Activated CD4-positive, alpha-beta T cell treated with anti-CD3 and anti-CD28 coated beads for 48 hours (primary cell): ENCODE data around the gene CABCOCO1.
"Not testable (repeated sequence)": the region's sequence is repeated elsewhere in the genome, so short reads cannot be mapped to it uniquely, and the experiment has no call there.

Experiments
- DNase-seq: peaks from one replicate; pipeline ENCODE4 v3.0.0-alpha.2; 2020

The CABCOCO1 gene

DNA sequence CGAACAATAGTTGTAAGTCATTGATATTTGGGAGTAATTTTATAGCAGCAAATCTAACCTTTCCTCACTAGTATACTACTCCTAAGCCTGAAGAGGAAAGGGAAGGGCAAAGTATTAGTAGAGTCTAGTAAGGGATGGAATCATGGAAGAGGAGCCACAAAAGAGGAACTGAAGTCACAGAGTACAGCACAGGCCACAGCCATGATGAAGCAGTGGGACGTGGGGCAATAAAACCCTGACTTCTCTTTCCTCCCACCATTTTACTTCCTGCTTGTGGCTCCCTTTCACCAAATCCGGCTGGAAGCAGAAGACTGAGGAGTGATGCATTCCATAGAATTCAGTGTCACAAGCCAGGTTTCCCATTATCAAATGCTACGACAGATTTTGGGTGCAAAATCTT lies 58.7 kb downstream of the CABCOCO1 start:
- no peak for DNase-seq

DNA sequence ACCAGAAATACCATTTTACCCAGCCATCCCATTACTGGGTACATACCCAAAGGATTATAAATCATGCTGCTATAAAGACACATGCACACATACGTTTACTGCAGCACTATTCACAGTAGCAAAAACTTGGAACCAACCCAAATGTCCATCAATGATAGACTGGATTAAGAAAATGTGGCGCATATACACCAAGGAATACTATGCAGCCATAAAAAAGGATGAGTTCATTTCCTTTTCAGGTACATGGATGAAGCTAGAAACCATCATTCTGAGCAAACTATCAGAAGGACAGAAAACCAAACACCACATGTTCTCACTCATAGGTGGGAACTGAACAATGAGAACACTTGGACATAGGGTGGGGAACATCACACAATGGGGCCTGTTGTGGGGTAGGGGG lies 62.5 kb downstream of the CABCOCO1 start:
- not testable (repeated sequence) for DNase-seq

DNA sequence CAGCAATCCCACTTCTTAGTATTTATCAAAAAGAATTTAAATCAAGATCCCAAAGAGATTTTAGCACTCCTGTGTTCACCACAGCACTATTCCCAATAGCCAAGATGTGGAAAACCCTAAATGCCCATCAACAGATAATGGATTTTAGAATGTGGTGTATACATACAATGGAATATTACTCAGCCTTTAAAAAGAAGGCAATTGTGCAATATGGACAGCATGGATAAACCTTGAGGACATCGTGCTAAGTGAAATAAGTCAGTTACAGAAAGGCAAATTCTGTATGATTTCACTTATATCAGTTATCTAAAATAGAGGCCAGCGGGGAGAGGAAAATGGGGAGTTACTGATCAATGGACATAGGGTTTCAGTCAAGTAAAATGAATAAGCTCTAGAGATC lies 66.9 kb downstream of the CABCOCO1 start:
- DNase-seq, result no peak

DNA sequence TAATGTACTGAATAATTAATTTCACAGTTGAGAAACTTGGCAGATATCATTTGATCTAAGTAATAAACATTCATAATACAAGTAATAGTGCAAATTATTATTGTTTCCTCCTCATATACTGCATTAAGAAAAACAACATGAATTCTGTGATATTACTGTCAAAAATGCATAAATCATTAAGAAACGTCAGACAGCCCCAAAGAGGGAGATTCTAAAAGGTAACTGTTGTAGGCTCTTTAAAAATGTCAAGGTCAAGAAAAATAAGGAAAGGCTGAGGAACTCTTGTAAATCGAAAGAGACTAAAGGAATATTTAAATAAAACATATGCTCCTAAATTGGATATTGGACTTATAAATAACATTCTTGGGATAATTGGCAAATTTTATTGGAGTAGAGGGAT lies 67.9 kb downstream of the CABCOCO1 start:
- no peak for DNase-seq

DNA sequence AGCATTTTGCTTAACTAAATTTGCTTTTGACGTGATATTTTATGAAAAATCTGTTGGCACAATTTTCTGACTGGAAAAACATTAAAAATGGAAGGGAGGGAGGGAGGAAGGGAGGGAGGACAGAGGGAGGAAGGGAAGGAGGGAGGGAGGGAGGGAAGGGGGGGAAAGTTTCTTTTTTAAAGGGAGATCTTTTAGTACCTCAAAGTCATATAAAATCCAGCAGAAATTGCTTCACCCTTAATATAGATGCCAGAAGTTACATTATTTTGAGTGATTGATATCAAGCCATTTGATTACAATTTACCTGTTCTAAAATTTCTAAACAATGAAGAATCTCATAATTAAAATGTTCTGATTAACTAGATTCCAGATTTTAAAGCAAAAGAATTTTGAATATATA lies 68.9 kb downstream of the CABCOCO1 start:
- no peak for DNase-seq

DNA sequence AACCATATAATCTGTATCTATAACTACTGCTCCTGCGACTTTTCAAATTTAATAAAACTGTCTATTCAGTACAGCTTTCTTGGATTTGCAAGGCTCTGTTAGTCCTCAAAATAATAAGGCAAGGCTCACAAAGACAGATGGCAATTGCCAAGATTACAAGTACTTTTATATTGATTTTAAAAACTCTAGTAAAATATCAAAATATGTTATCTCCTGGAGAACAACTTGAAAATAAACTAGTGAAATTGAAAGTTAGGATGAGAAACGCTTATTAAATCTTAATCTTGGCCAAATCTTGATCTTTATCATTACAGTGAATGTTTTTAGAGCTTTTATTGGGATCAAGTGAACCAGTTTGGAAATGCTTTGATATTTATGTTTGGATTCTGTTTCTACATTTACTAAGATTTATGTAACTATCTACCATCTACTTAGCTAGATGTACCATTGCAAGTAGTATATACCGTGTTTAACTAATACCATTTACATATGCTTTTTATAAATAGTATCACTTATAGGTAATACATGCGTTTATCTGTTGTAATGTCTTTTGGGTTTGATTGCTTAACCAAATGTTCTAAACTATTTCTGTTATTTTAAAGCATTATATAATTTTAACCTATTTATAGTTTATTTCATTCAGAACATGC lies 70.0 kb downstream of the CABCOCO1 start:
- no peak for DNase-seq

DNA sequence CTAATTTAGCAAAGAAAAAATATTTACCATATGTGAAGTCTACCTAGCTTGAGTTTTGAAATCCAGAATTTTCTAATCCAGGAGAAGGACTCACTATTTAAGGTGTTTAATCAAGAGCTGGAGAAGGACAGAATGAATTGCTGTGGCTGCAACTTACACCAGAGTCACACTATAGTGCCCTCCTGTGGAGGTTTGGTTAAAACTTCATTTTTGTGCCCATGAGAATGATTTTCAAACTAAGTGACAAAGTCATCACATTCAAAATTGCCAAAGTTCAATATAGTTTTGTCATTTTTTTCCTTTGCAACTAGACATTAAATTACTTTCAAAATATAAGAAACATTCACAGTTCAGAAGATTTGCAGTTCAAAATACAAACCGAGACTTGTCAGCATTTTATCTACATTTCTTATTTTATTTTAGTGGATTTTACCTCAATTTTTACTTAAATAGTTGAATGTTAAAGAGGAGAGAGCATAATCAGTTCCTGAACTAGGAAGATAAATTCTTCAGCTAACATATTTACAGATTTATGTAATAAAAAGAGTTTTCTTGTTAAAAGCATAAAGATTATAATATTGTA lies 70.7 kb downstream of the CABCOCO1 start:
- peak; percentile 10 for DNase-seq

DNA sequence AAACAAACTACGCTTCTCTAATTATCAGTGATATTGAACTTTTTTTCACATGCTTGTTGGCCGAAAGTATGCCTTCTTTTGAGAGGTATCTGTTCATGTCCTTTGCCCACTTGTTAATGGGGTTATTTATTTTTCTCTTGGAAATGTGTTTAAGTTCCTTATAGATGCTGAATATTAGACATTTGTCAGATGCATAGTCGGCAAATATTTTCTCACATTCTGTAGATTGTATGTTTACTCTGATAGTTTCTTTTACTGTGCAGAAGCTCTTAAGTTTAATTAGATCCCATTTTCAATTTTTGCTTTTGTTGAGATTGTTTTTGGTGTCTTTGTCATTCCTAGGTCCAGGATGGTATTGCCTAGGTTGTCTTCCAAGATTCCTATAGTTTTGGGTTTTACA lies 73.2 kb downstream of the CABCOCO1 start:
- DNase-seq, result no peak

DNA sequence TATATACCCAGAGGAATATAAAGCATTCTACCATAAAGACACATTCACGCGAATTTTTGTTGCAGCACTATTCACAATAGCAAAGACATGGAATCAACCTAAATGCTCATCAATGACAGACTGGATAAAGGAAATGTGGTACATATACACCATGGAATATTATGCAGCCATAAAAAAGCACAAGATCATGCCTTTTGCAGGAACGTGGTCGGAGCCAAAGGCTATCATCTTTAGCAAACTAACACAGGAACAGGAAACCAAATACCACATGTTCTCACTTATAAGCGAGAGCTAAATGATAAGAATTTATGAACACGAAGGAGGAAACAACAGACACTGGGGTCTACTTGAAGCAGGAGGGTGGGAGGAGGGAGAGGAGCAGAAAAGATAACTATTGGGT lies 74.7 kb downstream of the CABCOCO1 start:
- DNase-seq, result not testable (repeated sequence)

DNA sequence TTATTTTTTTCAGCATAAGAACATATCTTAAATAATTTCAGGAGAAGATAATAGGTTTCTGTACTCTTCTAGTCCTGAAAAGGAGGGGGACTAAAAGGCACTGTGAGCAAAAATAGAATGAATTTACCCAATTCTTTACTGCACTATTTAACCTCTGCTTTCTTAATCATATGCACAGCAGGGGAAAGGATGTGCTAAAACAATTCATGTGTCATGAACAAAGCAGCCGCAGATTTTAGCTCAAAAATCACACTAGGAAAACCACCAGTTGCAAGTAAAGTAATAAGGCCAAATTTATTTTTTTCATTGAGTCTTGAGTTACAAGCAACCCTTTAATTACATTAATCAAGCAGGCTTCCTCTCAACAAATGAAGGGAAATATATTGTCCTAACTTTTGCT lies 80.1 kb downstream of the CABCOCO1 start:
- DNase-seq, result no peak

DNA sequence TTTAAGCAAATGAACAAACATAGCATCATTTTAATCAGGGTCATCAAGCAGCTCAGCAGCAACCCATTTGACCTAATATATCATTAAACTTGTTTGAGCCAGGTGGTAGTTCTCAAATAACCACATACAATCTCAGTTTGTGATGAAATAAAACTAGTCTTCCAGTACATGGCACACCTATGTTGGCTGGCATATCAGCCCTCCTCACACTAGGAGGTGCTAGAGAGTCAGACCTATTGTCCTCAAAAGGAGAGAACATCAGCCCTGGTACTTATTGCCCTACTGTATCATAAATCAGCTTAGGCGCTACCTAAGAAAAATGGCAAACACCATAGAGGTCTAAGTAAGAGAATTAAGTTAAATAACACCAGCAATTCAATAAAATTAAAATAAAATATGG lies 81.7 kb downstream of the CABCOCO1 start:
- DNase-seq, result peak; percentile 32

DNA sequence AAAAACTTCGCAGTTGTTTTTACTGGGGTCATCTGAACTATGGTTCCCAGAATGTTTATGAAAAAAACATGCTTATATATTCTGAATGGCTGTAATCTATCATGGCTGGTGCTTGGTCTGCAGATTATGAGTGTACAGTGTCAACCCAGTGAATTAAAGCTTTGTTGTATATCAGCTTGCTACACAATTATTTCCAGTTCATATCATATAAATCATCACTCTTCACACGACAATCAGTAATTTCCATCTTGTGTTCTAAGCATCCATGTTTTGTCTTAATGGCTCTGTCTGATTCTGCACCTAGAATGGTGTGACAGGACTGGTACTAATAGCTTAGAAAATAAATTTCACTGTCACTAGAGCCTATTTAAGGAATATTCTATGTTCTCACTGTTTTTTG lies 83.6 kb downstream of the CABCOCO1 start:
- DNase-seq, result no peak

DNA sequence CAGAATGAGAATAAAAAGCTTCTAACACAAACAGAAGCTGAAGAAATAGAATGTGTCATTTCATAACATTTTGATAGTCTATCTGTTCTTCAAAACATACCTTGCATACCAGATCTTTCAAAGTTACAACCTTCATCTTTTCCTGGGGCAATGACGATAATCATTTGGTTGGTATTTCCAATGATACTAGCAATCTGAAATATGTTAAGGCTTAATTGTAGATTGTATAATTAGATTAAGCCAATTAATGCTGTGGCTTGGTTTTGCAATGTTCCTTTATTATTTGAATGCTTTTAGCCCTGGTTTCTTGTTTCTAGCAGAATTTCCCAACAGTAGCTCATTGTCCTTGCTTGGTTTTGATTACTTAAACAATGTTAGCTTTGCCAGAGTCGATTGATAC lies 84.6 kb downstream of the CABCOCO1 start:
- no peak for DNase-seq

DNA sequence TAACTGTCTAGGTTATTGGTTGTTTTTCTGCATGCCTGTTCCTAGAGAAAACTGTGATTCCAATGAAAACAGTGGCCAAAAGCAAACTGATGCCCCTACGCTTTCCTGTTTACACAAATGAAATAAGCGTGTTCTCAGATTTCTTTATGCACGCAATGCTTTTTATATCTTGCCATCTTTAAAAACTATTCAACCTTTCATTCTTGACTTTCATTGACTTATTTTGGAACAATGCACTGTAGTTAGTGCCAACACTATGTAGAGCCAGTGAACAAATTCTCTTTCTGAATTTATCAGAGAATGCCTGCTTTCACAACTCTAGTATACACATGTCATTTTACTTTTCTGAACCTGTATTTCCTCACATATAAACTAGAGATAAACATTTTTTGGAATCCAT lies 86.6 kb downstream of the CABCOCO1 start:
- DNase-seq, result no peak

DNA sequence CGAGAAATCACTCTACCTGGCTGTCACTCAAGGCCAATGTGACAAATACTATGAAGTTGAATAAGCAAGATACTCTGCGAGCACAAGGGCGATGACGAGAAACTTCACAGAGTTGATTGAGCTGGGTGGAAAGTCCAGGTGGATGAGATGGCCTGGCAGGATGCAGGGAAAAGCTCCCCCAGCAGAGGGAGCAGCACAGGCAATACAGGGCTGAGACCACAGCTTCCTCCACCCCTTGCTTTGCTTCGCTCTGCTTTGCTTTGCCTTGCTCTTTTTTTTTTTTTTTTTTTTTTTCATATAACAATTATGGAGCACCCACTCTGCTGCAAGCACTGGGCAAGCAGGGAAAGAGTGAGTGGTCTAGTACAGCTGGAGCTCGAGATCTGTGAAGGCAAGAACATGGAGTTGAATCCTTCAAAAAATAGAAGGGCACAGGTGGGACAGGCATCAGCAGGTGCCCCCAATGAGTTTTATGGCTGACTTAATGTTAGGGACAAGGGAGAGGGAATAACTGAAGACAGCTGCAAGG lies 88.3 kb downstream of the CABCOCO1 start:
- peak; percentile 84 for DNase-seq

DNA sequence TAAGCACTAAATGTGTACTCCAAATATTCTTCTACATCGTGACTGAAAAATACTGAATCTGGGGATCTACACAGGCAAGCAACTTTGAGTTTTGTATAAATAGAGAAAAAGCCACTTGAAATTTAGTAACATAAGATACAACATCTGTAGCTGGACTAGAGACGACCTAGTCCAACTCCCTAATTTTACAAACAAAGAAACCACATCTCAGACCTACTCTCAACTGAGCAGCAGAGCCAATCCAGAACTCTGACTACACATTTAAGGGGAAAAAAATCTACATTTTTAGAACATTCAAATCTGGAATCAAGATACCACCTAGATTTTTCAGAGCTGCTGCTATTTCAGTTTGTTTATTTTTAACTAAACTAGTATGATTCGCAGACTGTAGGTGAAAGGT lies 88.9 kb downstream of the CABCOCO1 start:
- DNase-seq, result no peak

DNA sequence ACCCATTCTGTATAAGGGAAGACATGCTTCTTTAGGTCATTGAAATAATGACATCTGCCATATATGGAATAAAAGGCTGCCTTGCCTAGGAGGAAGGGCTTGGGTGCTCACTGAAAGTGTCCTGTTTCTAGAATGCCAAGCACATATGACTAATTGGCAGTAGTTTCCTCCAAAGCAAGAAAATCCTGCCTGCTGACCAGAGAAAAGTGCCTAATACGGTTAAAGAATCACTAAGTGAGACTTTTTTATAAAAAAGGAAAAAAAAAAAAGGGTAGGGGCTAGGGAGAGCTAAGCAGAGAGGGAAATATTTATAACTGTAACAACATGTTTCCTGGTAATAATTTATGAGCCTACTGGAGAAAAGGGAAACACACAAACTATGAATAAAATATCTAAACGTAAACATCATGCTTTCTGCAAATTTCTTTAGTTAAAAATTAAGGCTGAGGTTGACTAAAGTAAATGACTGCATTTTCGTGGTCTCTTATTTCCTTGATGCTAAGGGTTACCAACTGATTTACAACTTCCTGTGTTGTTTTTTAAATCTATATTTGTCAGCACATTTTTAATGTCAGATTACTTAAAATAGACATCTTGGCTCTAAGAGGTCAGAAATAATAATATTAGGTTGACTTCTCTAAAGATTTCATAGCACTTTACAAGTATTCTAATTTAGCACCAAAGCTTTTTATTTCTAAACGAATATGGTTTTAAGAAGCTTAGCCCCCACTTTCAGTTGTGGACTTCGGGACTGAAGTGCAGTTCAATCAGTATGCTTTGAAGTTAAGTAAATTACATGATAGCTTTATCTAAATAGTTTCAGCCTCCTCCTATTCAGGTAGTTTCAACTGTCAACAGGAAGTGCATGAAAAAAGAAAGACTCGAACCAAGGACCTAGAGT lies 89.6 kb downstream of the CABCOCO1 start:
- no peak for DNase-seq

DNA sequence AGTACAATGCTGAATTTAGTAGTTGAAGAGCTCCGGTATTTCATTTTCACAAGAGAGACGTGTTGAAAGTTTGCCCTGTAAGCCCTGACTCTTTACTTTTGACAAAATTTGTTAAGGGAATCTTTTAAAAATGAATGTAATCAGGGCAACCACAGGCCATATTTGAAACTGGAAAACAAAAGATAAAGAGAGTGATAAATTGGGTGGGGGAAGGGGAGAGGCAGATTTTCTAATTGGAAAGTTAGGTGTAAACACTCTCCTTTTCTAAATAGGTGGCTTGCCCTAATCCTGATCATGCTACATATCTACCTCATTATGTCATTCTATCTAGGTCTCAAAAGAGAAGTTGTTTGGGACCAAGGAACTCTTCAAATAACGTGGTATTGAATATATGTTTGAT lies 90.7 kb downstream of the CABCOCO1 start:
- no peak for DNase-seq

DNA sequence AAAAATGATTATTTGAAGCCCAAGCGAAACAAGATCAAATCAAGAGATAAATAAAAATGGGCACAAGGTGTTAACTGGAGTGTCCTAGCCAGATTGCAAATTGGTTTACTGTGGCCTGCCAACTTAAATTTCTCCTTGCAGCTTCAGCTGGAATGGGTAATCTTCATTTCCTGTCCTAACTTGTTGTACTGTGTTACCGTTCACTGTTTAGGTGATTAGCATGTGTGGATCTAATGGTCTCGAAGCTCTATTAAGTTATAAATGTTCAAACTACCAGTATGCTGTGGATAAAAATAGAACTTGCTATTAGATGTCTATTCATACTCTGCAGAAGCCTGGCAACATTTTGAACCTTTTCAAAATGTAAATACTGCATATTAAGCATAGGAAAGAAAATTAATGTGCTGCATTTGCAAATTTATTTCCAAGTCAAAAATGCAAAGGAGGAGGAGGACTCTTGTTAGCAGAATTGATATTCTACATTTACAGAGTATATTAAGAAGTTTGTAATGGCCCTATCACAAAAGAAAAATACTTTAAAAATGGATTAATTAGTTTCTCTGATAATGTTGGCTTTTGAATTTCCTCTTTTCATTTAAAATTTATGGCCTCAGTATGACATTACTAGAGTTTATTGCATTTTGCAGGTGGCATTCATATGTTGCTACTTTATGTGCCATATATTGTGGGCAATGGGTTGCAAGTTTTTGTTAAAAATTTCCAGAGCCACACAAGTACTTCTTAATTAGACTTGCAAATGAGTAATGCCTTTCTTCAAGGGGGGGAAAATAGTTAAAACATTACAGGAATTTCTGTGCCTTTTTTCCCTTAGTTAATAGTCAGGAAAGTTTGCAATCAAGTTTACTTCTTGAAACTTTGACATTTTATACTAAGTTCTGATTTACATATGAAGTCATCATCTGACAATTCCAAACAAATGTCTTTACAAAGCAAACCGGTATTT lies 92.1 kb downstream of the CABCOCO1 start:
- DNase-seq, result no peak

DNA sequence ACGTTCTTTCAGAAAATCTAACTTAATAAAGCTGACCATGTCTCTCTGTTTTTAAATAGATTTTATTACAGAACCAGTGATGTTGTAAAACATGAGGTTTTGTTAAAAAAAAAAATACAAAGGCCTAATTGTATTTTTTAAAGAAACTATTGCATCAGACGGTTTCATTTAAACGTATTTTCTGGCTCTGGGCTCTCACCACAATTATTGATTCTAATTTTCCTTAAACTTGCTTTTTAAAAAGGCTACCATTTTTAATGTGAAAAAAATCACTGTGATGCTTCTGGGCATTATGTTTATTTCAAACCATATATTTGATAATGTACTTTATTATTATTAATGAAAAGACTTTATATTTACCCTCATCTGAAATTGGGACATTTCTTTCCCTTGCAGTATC lies 94.3 kb downstream of the CABCOCO1 start:
- DNase-seq, result no peak

DNA sequence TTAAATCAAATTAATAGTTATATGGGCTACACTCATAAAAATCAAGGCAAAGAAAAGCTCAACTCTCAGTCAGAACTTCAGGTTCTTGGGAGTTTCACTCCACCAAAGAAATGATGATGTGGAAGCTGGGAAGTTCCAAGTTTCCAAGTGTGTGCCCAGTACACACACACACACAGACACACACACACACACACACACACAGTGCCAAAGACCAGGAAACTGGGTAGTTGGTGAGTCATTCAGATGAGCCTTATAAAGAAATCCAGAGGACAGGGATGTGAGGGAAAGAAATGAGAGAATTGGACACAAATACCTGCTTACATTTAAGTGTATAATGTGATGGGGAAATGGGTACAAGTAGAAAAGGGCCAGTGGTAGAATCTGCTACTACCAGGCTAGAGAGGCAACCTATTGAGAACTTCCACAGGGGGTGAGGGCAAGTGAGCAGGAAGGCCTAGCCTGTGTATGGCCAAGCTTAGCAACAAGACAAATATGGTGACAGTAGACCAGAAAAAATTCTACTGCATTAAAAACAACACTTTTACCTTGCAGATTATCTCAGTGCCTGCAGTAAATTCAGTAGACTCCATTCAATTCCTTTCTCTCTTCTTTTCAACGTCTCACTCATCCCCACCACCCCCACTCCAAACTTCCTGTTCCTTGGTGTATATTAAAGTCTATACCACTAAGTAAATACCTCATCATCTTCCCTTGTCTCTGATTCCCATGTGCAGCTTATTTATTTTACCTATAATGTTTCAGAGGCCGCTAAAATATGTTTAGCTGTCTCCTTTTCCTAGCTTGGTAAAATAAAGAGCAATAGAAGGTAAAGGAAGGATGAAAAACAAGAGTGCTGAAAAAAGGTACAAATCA lies 95.0 kb downstream of the CABCOCO1 start:
- no peak for DNase-seq

DNA sequence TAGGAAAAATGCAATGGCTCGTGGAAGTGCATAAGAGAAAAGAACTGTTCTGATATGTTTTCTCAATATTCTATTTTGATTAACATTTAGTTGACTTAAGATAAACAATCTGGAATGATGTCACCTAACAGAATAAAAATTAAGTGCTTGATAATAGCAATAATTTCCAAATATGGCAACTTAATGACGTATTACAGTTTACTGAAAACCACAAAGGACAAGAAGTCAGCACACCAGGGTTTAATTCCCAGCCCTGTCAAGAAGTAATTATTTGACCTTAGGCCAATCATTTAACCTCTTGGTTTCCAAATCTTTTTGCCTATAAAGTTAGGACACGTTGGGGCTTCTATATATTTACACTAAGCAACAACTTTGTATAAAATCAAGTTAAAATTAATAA lies 95.7 kb downstream of the CABCOCO1 start:
- no peak for DNase-seq
